ENCODE data around the gene FAM131A.

Gene FAM131A, protein sequence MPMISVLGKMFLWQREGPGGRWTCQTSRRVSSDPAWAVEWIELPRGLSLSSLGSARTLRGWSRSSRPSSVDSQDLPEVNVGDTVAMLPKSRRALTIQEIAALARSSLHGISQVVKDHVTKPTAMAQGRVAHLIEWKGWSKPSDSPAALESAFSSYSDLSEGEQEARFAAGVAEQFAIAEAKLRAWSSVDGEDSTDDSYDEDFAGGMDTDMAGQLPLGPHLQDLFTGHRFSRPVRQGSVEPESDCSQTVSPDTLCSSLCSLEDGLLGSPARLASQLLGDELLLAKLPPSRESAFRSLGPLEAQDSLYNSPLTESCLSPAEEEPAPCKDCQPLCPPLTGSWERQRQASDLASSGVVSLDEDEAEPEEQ

DNA sequence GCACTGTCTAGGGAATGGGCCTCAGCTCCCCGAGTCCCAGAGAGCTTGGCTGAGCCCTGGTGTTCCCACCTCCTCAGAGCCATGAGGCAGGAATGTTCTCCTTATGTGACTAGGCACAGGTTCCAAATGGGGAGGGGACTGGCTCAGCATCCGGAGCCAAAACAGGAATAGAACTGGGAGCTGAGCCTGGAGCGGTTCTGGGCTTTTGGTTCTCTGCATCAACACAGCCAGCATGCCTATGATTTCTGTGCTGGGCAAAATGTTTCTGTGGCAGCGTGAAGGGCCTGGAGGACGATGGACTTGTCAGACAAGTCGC is at the start of gene FAM131A:
Gene FAM131A (plus strand): TSS at position 202 of the 316 bp plus-strand sequence. CDS start 31 bp downstream, at position 233.
- DNase-seq (ENCODE audit: low read depth): no peak

DNA sequence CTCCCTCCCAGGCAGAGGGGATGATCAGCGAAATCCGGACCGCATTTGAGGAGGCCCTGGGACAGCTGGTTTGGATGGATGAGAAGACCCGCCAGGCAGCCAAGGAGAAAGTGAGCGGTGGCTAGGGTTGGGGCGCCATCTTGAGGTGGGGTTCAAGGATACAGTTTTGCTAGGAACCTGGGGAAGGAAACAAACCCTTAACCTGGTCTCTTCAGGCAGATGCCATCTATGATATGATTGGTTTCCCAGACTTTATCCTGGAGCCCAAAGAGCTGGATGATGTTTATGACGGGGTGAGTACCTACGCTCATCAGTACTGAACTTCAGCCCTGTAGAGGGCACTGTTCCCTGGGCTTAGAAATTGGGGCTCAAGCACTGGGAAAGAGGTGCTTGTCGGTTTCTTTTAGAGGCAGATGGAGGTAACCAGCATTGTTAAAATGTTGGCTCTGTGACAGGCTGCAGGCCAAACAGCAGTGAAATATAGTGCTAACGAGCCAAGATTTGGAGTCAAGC is 47.9 kb upstream of the FAM131A start:
- DNase-seq (ENCODE audit: low read depth): peak; percentile 50

DNA sequence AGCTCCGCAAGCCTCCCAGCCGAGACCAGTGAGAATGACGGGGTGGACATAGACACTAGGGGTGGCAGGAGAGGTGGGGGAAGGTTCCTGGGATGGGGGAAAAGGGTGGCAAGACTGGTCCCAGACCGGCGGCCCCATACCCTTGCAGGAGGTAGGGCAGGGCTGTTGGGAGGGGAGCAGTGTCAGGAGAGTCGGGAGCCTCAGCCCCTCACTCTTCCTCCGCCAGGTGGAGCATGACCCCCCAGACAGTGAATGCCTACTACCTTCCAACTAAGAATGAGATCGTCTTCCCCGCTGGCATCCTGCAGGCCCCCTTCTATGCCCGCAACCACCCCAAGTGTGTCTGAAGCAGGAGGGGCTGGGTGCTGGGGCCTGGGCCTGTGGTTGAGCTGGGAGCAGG is 47.1 kb upstream of the FAM131A start:
- DNase-seq (ENCODE audit: low read depth): no peak

DNA sequence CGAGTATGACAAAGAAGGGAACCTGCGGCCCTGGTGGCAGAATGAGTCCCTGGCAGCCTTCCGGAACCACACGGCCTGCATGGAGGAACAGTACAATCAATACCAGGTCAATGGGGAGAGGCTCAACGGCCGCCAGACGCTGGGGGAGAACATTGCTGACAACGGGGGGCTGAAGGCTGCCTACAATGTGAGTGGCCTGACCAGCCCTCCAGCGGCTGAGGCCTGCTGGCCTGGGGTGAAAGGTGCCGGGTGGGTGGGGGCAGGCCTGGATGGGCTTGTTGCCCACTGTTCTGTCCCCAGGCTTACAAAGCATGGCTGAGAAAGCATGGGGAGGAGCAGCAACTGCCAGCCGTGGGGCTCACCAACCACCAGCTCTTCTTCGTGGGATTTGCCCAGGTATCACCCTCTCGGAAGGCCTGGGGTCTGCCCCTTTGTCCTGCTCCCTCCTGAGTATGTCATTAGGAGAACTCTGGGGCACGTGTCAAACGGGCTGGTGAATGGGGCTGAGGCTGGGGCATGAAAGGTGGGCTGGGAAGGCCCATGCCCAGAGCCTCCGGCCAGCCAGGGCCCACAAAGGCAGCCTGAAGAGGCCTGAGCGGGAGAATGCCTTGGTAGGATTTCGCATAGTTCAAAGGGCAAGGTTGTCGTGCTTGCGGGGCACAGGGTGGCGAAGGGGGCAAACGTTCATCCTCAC is 46.2 kb upstream of the FAM131A start:
- no peak for DNase-seq (ENCODE audit: low read depth)

DNA sequence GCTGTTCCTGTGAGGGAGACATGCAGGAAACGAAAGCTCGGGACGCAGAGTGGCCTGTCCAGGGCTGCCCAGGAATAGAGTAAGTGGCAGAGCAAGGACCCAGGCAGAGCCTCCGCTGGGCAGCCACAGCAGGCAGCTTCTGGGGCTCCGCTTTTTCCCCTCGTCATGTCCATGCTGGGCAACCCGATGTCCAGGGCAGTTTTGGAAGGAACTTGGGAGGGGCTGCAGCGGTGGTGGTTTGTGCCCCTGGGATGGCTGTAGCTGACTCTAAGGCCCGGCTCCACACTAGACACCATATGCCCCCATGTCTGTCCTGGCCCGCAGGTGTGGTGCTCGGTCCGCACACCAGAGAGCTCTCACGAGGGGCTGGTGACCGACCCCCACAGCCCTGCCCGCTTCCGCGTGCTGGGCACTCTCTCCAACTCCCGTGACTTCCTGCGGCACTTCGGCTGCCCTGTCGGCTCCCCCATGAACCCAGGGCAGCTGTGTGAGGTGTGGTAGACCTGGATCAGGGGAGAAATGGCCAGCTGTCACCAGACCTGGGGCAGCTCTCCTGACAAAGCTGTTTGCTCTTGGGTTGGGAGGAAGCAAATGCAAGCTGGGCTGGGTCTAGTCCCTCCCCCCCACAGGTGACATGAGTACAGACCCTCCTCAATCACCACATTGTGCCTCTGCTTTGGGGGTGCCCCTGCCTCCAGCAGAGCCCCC is 45.5 kb upstream of the FAM131A start:
- no peak for DNase-seq (ENCODE audit: low read depth)

DNA sequence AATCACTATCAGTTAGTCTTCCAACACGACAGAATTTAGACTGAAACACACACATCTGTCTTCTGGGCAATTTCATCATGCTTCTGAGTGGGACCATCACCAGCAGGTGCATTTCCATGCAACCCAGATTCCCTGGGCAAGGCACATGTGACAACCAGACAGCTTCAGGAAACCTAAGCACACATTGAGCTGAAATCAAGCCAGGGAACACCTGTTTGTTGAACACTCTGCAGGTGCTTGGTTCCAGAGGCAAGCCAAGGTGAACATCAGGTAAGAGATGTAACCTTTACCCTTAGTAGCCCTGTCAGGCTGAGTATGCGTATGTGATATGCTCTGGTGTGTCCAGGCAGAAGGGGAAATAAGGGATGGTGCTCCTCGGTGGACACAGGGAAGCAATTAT is 41.6 kb upstream of the FAM131A start:
- no peak for DNase-seq (ENCODE audit: low read depth)

DNA sequence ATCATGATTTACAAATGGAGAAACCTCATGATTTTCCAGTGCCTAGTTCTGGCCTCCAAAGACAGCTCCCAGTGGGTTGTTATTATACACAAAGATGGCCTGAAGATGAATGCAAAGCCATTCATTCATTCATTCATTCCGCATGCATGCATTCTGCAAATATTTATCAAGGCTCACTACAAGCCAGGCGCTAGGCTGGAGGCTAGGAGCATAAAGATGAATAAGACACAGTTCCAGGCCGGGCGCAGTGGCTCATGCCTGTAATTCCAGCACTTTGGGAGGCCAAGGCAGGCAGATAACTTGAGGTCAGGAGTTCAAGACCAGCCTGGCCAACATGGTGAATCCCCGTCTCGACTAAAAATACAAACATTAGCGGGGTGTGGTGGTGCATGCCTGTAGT is 40.8 kb upstream of the FAM131A start:
- no peak for DNase-seq (ENCODE audit: low read depth)

DNA sequence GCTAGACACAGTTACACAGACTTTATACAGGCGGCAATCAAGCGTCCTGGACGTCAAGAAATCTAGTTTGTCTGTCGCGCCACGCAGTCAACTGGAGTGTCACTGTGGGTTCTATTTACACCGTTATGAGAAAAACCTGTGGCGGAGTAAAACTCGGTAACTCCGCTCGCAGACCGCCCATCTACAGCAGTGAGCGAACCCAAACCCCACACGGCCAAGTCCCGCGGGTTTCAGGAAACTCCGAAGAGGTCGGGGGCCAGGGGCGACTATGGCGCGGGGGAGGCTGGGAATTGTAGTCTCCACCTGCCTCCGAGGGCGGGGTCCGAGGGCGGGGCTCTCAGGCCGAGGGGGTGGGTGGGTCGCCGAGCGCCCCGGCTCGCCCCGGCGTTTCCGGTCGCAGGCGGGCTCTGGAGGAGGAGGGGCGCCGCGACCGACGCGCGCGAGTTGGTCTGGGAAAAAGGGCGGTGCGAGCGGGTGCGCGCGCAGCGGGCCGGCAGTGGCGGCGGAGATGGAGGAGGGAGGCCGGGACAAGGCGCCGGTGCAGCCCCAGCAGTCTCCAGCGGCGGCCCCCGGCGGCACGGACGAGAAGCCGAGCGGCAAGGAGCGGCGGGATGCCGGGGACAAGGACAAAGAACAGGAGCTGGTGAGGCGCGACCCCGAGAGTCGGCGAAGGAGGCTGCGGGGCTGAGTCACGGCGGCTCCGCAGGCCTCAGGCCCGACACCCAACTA is 38.5 kb upstream of the FAM131A start, which contains the start of gene PSMD2:
Gene PSMD2 (plus strand): TSS at position 483 of the 729 bp plus-strand sequence. CDS start 26 bp downstream, at position 509.
- DNase-seq (ENCODE audit: low read depth): peak; percentile 97

DNA sequence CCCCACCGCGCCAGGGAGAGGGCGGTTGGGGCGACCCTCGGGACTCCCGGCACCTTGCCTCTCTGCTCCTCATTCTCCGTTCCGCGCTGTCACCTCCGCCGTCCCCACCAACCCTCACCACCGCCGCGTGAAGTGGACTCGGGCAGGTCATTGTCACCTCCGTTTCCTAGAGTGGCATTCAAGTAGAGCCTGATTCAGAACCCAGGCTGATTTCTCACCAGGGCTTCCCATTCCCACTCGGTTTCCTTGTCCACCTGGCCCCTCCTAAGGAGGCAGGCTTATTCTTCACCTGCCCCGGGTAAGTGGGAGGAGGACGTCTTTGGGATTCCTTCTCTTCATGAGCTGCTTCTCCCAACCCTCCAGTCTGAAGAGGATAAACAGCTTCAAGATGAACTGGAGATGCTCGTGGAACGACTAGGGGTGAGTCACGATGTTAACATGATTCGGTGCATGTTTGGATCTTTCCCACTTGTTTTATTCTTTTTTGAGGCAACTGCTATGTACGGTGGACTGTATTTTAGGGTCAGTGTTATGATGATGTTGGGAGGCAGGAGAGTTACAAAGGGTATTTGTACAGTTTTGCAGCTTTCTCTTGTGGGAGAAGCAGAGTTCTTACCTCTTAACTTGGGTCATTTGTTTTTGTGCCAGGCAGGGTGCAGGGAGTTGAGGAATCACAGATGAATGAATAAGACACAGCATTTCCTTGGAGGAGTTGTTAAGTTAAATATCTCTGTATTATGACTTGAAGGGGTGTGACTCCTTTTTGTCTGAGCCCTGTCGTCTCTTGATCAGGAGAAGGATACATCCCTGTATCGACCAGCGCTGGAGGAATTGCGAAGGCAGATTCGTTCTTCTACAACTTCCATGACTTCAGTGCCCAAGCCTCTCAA is 37.7 kb upstream of the FAM131A start:
- no peak for DNase-seq (ENCODE audit: low read depth)

DNA sequence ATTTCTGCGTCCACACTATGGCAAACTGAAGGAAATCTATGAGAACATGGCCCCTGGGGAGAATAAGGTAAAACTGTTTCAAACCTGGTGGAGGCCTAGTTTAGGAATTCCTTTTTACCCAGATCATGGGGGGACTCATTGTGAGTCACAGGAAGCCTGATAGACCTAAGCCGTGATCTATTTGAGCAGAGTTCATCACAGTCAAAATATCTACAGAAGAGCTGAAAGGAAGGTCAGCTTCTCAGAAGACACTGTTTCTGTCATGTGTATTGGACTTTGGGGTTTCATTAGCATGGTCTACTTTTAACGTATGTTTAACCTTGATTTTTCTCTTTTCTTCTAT is 37.1 kb upstream of the FAM131A start:
- no peak for DNase-seq (ENCODE audit: low read depth)

DNA sequence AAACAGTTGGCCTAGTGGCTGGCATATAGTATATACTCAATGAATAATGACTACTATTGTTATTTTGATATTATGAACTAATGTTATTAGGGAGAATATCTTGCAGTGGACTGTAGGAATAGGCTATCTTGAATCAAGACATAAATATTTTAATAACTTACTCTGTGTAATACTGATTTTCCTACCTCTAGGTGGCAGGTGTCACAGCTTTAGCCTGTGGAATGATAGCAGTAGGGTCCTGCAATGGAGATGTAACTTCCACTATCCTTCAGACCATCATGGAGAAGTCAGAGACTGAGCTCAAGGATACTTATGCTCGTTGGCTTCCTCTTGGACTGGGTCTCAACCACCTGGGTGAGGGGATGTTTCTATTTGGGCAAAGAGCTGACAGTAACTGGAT is 31.8 kb upstream of the FAM131A start:
- DNase-seq (ENCODE audit: low read depth): no peak

DNA sequence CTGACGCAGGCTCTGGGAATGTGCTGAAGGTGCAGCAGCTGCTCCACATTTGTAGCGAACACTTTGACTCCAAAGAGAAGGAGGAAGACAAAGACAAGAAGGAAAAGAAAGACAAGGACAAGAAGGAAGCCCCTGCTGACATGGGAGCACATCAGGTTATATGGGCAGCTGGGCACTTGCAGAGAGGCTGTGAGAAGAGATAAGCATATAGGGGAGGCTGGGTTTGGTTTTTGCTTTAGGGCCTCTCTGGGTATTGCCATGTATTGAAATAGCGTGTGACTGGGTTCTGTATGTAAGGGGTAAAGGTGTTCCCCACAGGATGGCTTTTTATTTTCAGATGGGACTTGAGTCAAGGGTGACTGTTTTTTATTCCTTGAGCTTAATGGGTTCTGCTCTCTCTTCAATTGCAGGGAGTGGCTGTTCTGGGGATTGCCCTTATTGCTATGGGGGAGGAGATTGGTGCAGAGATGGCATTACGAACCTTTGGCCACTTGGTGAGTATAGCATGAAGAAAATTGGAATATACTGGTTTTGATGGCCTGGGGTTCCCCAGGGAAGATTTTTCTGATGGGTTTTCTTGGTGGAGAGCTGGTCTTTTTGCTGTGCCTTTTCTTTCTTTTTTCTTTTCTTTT is 30.9 kb upstream of the FAM131A start:
- DNase-seq (ENCODE audit: low read depth): no peak

DNA sequence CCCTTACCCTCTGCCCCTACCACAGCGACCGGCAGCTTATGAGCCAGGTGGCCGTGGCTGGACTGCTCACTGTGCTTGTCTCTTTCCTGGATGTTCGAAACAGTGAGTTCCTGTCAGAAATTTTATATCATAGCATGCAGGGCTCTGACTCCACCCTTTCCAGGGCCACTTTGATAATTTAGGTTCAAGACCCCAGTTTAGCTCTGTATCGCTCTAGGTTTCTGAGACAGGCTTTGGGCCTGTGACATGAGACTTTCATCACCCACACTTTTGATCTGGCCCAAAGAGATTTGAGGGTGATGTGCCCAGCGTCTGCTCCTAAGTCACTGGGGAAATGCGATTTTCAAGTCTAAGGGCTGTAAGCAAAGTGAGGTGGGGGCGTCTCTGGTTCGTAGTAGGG is 29.5 kb upstream of the FAM131A start:
- no peak for DNase-seq (ENCODE audit: low read depth)

DNA sequence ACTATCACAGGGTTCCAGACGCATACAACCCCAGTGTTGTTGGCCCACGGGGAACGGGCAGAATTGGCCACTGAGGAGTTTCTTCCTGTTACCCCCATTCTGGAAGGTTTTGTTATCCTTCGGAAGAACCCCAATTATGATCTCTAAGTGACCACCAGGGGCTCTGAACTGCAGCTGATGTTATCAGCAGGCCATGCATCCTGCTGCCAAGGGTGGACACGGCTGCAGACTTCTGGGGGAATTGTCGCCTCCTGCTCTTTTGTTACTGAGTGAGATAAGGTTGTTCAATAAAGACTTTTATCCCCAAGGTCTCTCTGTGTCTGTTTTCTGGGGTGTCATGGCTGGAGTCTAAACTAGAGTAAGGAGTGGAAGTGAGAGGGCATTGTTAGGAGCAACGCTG is 28.7 kb upstream of the FAM131A start:
- no peak for DNase-seq (ENCODE audit: low read depth)

DNA sequence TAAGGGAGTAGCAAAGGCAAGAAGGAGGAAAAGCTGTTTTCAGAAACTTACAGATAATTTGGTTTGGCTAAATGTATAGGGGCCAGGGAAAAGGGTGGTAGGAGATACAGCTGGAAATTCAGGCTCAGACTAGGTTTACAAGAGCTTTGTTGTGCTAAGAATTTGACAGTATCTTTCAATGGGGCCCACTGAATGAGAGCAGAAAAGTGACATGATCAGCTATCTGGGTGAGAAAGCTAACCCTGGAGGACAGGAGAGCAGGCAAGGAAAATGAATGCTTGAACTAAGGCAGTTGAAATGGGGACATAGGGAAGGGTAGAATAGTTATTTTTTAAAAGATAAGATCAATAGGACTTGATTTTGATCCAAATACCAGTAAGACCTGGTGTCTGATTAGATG is 25.8 kb upstream of the FAM131A start:
- no peak for DNase-seq (ENCODE audit: low read depth)

DNA sequence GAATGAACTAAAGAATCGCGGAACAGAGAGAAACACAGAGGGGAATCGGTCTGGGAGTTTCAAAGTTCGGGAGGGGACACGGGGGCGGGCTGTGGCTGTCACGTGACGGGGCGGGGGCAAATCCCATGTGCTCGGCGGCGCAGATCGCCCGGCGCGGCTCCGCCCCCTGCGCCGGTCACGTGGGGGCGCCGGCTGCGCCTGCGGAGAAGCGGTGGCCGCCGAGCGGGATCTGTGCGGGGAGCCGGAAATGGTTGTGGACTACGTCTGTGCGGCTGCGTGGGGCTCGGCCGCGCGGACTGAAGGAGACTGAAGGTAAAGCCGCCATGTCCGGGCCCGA is 23.1 kb upstream of the FAM131A start, which contains the start of gene EIF4G1:
Gene EIF4G1 (plus strand): TSS at position 244 of the 337 bp plus-strand sequence. CDS start 1,191 bp downstream, outside the sequence.
- peak; percentile 90 for DNase-seq (ENCODE audit: low read depth)

DNA sequence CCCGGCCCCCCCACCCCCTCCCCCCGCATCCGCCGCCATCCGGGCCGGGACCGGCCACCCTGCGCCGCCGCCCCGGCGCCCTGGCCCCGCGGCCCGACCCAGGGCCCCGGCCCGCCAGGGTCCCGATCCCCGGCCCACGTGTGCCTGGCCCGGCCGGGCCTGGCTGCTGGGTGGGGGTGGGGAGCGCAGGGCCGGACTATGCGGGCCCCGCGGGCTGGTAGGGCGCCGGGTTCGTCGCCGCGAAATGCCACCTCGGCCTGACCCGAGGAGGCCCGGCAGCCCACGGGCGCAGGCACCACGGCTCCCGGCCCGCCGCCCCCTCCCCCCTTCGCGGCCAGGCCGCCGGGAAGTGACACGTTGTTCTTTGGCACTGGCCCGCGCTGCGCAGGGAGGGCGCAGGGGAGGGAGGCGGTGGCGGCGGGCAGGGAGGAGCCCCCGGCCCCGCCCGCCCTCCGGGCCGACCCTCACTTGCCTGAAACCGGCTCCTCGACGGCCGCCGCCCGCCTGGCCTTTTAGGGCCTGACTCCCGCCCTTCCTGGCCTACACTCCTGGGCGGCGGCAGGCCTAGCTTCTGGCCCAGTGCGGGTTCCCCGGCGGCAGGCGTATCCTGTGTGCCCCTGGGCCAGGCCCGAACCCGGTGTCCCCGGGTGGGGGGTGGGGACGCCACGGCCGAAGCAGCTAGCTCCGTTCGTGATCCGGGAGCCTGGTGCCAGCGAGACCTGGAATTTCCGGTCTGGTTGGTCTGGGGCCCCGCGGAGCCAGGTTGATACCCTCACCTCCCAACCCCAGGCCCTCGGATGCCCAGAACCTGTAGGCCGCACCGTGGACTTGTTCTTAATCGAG is 22.5 kb upstream of the FAM131A start:
- DNase-seq (ENCODE audit: low read depth): peak; percentile 54

DNA sequence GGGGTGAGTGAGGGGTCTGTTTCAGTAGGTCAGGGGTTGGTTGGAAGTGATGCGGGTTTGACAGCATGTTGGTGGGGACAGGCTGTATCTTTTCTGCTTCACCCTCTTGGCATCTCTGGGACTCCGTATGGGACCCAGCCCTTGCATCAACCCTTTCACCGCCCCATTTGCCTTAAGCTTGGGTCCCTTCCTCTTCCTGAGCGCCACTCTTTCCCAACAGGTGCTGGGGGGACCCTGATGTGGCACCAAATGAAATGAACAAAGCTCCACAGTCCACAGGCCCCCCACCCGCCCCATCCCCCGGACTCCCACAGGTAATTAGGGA is 21.9 kb upstream of the FAM131A start:
- DNase-seq (ENCODE audit: low read depth): no peak

DNA sequence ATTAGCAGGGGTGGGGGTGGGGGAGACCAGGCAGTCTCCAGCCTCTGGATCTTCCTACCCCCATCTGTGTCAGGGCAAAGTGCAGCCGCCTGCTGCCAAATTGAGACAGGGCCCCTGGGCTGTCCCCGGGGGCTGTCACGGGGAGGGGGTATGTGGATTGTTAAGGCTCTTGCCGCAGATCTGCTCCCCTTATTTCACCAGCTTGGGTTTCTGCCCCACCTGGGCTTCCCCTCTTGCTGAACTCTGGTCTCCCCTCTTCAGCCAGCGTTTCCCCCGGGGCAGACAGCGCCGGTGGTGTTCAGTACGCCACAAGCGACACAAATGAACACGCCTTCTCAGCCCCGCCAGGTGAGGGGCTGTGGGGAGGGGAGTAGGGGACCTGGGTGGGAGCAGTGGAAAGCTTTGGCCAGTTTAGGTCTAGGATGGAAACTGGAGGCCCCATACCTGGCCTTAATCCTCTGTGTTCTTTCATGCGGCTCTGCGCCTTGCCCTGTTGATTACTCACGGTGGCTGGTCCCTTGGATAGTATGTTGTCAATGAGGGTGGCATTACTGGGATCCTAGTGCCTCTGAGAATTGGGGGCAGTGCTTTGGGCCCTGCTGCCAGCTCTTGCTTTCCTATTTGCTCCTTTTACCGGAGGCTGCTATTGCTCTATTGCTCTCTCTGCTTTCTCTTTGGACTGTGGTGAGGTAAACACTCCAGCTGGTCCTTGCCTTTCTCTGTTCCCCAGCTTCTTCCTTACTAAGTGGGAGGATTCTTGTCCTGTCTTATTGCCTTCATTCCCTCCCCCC is 21.3 kb upstream of the FAM131A start:
- no peak for DNase-seq (ENCODE audit: low read depth)

Data from stimulated activated CD8-positive, alpha-beta memory T cell treated with anti-CD3 and anti-CD28 coated beads, Interleukin-4, amount 100 ng/mL, for 24 hours (primary cell).